ENCODE measurements around the gene SUSD6.

DNA sequence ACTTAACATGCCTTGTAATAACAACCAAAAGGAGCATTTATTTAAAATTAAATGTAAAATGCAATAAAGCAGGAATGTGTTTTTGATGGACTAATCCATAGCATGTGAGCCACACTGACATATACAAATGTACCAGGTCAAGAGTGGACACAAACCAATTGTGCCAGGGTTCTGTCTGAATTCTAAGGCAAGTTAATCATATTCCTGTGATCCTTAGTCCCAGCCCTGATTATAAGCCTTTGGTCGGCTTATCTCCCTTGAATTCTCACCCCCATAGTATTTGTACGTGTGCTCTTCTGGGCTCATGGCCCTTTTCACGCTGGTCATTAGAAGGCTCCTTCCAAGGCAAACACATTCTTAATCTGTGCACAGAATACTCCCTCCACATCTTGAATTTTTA, 144.9 kb downstream of the SUSD6 start:
- TF ChIP-seq, protein P1, sequence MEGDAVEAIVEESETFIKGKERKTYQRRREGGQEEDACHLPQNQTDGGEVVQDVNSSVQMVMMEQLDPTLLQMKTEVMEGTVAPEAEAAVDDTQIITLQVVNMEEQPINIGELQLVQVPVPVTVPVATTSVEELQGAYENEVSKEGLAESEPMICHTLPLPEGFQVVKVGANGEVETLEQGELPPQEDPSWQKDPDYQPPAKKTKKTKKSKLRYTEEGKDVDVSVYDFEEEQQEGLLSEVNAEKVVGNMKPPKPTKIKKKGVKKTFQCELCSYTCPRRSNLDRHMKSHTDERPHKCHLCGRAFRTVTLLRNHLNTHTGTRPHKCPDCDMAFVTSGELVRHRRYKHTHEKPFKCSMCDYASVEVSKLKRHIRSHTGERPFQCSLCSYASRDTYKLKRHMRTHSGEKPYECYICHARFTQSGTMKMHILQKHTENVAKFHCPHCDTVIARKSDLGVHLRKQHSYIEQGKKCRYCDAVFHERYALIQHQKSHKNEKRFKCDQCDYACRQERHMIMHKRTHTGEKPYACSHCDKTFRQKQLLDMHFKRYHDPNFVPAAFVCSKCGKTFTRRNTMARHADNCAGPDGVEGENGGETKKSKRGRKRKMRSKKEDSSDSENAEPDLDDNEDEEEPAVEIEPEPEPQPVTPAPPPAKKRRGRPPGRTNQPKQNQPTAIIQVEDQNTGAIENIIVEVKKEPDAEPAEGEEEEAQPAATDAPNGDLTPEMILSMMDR (conservative IDR thresholded peaks at IDR 0.05; ENCODE audit: low read length) = no peak
- TF ChIP-seq EZH2phosphoT487 (IDR thresholded peaks at IDR 0.05; ENCODE audit: borderline replicate concordance, low read depth, low read length) = no peak
